Stimulated activated CD4-positive, alpha-beta T cell treated with anti-CD3 and anti-CD28 coated beads, Interleukin-12 subunit alpha, Interleukin-12 subunit beta, amount 100 ng/mL, for 24 hours (primary cell): ENCODE data around the gene SAPCD2.
"Not testable (repeated sequence)": the region's sequence is repeated elsewhere in the genome, so short reads cannot be mapped to it uniquely, and the experiment has no call there.

Experiments used
- DNase-seq, 2 experiments: peaks; one replicate each; pipeline ENCODE4 v3.0.0-alpha.2; 2020; ENCODE audit warnings: low read depth in 2 of 2

Gene SAPCD2

DNA sequence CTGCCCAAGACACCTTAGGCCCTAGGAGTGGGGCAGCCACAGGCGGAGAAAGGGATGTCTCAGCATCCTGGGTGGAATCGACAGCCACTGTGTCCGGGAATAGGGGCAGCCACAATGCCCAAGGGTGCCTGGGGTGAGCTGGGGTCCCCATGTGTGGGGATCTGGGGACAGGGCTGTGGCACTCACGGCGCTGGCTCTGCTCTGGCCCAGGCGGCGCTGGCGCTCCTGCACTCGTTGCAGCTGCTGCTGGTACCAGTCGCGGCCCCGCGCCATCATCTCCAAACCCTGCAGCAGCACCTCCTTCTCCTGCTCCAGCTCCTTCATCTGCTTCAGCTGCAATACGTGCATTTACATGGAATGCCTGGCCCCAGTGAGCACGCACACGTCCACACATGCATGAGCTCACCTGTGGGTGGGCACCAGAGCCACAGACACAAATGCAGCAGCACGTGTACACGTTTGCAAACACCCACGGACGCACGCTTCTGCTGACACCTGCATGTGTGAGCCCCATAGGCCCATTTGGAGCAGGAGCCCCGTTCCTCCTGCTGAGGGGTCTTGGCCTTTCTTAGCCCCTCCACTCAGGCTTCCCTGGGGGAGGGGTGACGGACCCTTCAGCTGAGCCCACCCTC is 4.9 kb downstream of the SAPCD2 start:
- no peak for DNase-seq

DNA sequence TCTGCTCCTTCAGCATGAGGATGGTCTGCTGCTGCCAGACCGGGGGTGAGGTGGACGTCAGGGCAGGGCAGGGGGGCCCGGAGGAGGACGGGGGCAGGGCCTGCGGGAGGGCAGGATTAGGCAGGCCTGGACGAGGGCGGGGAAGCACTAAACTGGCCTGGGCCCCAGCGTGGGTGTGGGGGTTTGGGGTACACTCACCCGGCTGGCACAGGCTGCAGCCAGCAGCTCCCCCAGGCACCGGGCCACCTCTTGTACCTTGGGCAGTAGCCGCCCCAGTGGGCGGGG is 5.5 kb downstream of the SAPCD2 start:
- DNase-seq = no peak

DNA sequence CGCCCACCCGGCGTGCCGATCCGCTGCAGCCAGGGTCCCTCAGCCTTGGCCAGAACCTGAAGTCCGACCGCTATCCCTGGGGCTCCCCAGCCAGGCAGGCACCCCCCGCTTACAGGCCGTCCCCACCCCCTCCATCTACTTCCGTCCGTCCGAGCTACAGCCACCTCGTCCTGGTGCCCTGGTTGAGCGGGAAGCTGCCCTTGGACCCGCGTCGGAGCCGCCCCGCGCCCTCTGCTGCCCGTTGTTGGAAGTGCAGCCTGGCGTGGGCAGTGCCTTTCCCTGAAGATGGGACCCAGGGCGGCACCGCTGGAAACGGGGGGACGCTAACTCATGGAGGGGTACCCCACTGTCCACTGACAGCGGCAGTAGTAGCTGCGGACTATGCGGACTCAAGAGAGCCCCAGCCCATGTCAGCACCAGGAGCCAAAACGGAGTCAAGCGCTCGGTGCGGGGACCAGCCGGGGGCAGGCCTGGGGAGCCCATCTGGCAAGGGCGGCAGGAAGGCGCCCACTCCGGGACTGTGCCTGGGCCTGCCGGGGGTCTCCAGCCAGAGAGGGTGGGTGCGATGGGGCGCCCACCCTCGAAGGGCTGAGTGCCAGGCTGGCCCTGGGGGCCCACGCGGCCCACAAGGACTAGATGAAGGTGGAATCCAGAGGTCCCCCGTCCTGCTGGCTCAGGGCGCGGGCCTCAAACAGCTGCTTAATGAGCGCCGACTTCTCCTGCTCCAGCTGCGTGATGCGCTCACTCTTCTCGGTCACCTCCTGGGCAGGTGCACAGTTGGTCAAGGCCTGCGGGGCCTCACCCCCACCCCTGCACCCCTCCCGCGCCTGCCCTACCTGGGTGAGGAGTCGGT is 6.1 kb downstream of the SAPCD2 start:
- DNase-seq = peak in 1 of 2 experiments; percentile 65

DNA sequence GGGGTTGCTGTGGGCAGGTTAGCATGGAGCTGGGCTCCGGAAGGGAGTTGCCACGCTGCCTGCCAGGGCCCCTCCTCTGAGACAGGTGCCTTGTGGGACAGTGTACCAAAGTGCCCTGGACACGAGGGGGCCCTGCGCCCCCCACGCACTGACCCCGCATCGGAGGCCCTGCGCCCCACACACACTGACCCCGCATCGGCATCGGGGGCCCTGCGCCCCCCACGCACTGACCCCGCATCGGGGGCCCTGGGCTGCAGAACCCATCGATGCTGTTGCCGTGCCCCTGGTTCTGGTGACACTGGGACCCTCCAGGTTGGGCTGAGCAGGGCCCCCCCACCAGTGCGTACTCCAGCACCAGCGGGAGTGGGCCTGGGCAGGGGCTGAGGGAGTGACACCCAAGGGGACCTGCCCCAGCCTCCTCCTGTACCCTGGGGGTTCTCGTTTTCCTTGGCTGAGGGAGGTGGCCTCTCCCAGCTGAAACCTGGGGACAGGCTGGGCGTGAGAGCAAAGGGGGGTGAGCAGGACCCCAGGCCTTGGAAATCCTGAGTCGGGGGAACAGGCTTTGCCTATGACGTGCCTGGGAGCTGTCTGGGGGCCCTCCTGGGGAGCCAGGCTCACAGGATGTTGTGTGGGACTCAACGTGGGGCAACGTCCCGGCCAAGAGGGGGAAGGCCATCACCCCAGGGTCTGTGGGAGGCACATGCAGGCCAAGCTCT is 6.9 kb downstream of the SAPCD2 start:
- no peak for DNase-seq

DNA sequence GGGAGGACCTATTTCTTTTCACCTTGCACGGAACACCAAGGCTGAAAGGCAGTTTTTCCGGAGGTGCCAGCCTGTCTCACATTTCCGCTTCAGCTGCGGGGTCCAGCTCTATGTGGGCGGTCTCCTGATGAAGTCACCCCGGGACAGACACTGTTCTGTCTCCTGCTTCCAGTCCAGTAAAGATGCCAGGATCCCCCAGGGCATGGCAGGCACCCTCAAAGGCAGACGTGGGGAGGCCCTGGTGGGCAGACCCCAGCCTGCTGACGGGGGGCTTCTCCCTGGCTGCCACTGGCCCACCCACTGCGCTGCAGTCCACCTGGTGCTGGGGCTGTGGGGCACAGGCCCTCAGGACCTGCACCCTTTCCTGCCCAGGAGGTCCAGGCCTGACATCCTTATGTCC is 7.6 kb downstream of the SAPCD2 start:
- DNase-seq = not testable (repeated sequence)

DNA sequence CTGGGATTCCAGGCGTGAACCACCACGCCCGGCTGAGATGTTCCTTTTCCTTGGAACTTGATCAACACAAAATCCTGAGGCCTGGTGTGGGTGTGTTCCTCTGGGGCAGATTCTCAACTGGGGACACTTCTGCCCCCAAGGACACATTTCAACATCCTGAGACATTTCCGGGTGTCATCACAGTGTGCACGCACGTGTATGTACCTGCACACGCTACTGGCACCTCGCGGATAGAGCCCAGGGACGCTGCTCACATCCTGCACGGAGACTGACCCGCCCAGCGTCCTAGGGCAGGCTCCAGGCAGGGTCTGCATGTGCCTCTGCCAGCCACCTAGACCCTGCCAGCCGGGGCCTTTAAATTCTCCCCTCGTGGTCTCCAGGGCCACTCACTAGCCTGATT is 8.0 kb downstream of the SAPCD2 start:
- no peak for DNase-seq

DNA sequence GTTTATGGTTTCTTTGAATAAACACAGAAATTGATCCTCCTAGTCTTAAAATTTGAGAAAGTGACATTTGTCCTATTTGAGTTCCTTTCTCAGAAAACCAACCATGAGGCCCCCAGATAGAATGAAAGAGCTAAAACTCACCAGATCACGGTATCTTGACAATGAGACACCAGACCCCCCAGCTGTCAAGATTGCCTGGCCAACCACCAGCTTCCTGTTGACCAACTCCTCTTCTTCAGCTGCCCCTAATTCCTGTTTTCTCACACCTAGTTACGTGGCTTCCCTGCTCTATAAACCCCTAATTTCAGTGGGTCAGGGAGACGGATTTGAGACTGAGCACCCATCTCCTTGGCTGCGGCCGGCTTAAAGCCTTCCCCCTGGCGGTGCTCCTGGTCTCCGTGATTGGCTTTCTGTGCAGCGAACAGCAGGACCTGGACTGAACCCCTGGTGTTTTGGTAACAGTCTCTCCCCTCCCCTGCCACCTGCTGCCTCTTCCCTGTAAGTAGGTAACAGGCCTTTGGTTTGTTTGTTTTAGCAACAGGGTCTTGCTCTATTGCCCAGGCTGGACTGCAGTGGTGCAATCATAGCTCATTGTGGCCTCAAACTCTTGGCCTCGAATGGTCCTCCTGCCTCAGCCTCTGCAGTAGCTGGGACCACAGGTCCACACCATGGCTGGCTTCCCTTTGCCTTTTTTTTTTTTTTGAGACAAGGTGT is 11.7 kb downstream of the SAPCD2 start:
- DNase-seq = no peak

DNA sequence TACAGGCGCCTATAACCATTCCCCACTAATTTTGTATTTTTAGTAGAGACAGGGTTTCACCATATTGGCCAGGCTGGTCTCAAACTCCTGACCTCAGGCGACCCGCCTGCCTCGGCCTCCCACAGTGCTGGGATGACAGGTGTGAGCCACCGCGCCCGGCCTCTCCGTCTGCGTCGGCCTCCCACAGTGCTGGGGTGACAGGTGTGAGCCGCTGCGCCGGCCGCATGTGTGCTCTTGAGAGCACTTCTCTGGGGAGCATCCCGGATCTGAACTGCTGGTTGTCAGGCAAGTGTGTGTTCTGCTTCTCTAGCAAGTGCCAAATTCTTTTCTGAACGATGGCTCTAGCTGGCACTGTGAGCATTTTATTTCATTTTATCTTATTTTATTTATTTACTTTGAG is 12.8 kb downstream of the SAPCD2 start:
- DNase-seq = no peak

DNA sequence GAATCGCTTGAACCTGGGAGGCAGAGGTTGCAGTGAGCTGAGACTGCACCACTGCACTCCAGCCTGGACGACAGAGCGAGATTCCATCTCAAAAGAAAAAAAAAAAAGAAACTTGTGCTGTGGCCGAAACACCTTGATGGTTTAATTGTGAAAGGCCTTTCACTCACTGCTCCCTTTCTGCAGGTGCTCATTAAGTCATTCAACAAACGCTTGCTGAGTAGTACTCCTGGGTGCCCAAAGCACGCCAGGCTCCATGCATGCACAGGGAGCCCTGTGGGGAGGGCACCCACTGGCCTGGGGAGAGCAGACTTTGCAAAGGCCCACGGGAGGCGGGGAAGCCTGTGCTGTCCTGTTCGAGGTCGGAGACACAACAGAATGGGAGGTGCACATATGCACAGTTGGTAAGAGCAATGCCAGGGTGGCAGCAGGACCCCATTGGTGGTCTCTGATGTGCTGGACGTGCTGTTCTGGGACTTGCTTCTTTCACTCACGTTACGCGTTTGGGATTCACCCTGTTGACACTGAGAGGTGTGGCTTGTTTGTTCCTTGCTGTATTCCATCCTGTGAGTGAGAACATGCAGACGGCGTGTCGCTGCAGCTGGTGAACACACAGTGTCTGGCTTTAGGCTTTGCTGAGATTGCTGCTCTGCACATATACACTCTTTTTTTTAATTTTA is 13.5 kb downstream of the SAPCD2 start:
- DNase-seq = no peak

DNA sequence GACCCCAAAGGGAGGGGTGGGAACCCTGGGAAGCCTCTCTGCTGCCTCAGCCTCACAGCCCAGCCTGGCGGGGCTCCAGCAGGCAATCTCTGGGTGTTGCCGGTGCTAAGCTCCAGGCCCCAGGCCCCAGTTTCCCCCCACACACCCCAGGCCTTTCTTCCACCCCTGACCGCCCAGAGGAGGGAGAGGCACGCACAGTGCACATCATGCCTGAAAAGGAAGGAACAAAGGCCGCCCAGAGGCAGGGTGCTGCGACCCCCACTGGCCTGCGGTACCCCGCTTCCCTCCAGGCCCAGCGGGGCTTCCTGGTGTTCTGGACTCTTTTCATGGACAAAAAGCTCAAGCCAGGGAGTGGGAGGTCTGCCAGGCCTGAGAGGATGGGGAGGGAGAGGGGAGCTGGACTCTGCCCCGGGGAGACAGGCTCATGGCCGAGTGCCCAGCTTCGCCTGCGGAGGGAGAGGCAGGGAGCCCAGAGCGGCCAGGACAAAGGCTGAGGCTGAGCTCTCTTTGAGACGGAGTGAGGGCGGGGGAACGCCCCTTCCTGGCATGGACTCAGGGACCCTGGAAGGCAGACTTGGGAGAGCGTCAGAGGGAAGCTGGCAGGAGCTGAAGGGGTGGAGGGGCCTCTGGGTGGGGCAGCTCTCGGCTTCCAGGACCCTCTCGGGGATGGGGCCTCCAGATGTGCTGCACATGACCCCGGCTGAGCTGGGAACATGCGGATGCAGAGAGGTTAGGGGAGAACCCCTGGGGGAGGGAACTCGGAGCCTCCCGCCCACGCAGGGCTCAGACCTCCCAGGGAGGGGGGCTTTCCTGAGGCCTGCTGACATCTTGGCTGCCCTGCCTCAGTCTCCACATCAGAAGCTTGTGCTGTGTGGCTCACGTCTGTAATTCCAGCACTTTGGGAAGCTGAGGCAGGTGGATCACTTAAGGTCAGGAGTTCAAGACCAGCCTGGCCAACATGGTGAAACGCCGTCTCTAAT is 14.7 kb downstream of the SAPCD2 start:
- DNase-seq = no peak

DNA sequence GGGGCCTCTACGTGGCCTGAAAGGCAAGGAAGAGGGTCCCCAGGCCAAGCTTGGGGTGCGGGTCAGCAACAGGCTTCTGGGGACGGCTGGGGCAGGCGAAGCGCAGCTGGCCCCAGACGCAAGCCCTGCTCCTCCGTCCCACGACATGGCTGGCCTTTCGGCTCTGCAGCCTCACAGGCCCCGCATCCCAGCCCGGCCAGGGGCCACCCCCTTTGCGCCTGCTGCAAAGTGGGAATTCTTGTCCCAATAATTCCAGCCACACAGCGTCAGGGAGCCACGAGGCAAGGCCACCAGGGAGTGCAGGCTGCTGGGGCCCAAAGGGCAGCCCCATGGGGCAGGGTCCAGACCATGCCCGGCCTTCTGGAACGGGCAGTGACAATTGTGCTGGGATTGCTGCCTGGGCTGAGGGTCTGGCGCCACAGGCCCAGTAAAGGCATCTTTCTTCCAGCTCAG is 15.4 kb downstream of the SAPCD2 start:
- DNase-seq = no peak

DNA sequence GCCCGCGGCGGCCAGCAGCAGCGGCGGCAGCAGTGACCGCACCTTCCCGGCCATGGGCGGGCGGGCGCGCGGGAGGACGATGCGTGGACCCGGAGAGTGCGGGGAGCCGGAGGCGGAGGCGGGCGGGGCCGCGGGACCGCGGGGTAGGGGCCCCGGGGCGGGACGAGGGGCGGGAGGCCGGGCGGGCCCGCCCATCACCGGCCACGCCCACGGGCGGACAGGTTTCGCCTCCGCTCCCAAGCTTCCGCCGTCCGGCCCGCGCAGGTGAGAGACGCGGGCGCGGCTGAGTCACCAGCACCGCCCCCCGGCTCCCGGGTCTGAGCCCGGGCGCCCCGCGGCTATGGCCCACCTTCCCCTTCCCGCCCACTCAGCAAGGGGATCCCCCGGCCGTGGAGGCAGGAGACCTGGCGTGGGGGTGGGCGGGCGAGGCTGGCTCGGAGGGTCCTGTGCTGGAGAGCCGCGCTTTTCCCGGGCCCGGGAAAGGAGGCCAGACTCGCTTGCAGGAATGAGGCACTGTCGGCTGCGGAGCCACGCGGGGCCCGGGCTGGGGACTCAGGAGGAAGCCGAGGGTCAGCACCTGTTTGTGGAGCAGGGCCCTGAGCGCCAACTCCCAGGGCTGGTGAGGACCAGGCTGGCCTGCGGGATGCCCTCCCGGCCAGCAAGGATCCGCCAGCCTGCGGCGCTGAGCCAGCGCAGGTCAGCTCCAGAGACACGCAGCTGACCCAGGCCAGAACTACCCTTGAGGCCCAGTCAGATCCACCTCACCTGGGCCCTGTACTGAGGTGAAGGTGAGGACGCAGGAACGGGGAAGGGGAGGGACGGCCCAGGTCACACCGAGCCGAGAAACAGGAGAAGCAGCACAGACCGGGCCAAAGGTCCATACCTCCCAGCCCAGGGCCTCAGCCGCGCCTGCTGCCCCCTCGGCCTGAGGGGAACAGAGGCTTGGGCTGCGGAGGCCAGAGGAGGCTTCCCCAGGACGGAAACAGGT is 16.1 kb downstream of the SAPCD2 start, which contains the start of gene ENTPD2:
TSS of gene ENTPD2 (minus strand) at position 118 of the 988 bp plus-strand sequence. CDS start at position 54, 64 bp downstream.
- no peak for DNase-seq

DNA sequence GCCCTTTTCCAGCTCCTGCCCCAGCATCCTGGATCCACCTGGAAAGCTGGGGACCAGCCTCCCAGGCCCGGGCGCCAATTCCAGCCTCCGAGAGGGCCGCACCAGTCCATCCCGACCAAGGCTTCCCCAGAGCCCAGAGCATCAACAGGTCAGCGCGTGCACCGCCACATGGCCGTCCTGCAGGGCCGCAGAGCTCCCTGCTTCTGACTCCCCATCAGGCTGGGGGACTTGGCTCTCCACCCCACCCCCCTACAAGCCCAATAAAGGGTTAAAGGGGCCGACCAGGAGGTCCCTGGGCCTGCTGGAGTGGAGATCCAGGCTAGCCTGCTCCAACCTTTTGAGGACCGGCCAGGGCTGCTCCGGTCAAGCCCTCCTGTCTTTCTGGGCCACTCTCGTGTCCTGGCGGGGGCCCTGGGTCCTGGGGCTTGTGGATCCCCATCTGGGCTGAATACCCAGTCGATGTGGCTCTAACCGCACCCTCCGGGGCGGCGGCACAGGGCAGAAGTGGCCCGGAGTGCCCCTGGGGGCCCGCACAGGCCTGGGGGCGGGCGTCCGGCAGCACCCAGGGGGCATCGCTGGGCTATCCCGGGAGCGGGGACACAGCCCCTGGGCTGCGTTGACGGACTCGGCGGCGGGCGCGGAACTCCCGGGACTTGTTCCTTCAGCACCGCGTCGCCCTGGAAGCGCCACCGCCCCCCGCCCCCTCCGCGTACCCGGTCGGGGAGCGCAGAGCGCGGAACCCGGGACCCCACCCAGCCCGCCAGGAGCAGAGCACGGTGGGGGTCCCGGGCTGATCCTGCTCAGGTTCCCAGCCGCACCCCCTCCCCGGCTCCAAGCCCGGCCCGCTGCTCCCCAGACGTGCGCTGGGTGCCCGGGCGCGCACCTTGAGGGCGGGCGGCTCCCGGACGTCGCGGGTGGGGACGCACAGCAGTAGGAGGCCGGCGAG is 17.1 kb downstream of the SAPCD2 start:
- DNase-seq = no peak

DNA sequence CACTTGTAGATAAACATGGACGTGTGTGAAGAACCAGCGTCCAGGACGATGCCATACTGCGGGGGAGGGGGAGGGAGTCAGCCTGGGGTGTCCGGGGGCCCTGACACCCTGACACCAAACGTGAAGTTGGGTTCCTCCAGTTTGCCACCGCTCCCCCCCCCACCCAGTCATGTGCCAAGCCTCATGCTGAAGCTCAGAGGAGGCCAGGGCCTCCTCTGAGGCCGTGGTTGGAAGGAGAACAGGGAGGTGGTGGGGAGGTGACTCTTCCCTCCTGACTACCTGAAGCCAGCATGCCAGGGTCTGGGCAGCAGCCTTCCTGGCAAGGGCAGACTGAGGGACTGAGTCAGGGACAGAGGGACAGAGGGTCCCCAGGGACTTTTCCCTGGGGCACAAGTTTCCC is 18.1 kb downstream of the SAPCD2 start:
- no peak for DNase-seq

DNA sequence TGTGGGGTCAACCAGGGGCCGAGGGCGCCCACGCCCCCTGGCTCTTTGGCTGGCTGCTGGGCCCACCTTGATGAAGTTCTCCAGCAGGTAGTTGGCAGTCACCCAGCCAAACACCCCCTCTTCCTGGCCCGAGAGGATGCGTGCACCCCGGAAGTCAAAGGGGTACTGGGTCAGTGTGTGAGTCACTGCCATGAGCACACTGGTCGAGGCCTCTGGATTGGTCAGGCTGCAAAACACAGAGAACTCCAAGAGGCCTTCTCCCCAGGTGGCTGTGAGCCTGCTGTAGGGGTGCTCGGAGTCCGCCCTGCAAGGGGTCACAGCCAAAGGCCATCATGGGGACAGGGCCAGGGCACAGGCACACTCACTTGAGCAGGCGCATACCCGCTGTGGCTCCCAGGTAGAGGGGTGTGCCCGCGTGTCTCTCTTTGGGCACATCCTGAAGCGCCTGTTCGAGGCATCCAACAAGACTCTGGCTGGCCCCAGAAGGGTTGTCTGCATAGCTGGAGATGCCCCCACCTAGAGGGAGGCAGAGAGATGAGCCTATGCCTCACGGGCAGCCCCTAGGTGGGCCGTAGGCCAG is 19.1 kb downstream of the SAPCD2 start:
- no peak for DNase-seq

DNA sequence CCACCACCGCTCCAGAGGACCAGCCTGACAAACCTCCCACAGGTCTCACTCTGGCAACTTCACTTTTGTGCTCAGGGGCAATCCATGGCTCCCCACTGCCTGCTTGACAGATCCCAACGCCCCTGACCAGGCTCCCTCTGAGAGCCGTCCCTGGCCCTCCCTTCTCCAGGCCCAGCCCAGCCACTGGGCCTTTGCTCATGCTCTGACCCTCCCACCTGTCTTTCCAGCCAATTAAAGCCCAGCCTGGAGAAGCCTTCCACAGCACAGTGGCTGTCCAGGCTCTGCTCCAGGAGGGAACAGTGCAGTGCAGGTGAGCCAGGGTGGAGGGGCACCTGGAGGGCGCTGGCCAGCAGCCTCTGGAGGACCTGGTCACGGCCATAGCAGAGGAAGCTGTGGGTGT is 19.8 kb downstream of the SAPCD2 start:
- no peak for DNase-seq
